ENCODE data around the gene TTLL11.

GRCh38 chr9:122133984-122134535, 41.0 kb upstream of the TTLL11 start:
- TF ChIP-seq EZH2 (IDR thresholded peaks at IDR 0.05; ENCODE audit: insufficient read depth, poor library complexity, severe bottlenecking) (no peak), EZH2phosphoT487 (IDR thresholded peaks at IDR 0.05; ENCODE audit: insufficient read depth, low read depth) (no peak)
